Measurements from ENCODE around the gene PPM1J.
"Not testable (repeated sequence)": the region's sequence is repeated elsewhere in the genome, so short reads cannot be mapped to it uniquely, and the experiment has no call there.

The PPM1J gene

GRCh38 chr1:112715264-112716053 lies at the start of gene PPM1J:
Gene PPM1J, minus strand, starts transcription at chr1:112715332. Its CDS starts 31 bp downstream, at chr1:112715301.
- peak; percentile 91 to 93 for DNase-seq (ENCODE audit: low read depth in 2 of 2, low spot score in 1 of 2)

- no peak for DNase-seq (ENCODE audit: low read depth in 2 of 2, low spot score in 1 of 2)
Measured at GRCh38 chr1:112762541-112763500, 47.7 kb upstream of the PPM1J start.

- no peak for DNase-seq (ENCODE audit: low read depth in 2 of 2, low spot score in 1 of 2)
Measured at GRCh38 chr1:112761714-112762480, 46.8 kb upstream of the PPM1J start.

GRCh38 chr1:112759228-112759627 lies 44.1 kb upstream of the PPM1J start:
- DNase-seq (ENCODE audit: low read depth in 2 of 2, low spot score in 1 of 2): no peak

GRCh38 chr1:112754116-112754628 lies 39.0 kb upstream of the PPM1J start:
- DNase-seq (ENCODE audit: low read depth in 2 of 2, low spot score in 1 of 2): no peak

GRCh38 chr1:112748396-112748795 lies 33.3 kb upstream of the PPM1J start:
- no peak for DNase-seq (ENCODE audit: low read depth in 2 of 2, low spot score in 1 of 2)

GRCh38 chr1:112744009-112744578 lies 29.0 kb upstream of the PPM1J start:
- no peak for DNase-seq (ENCODE audit: low read depth in 2 of 2, low spot score in 1 of 2)

- DNase-seq (ENCODE audit: low read depth in 2 of 2, low spot score in 1 of 2): no peak
Measured at GRCh38 chr1:112743174-112744008, 28.3 kb upstream of the PPM1J start.

- no peak for DNase-seq (ENCODE audit: low read depth in 2 of 2, low spot score in 1 of 2)
Measured at GRCh38 chr1:112737573-112737972, 22.4 kb upstream of the PPM1J start.

- no peak for DNase-seq (ENCODE audit: low read depth in 2 of 2, low spot score in 1 of 2)
Measured at GRCh38 chr1:112735752-112736151, 20.6 kb upstream of the PPM1J start.

- DNase-seq (ENCODE audit: low read depth in 2 of 2, low spot score in 1 of 2): no peak
Measured at GRCh38 chr1:112731451-112731850, 16.3 kb upstream of the PPM1J start.

GRCh38 chr1:112729909-112730308 lies 14.8 kb upstream of the PPM1J start:
- DNase-seq (ENCODE audit: low read depth in 2 of 2, low spot score in 1 of 2): no peak

GRCh38 chr1:112729011-112729410 lies 13.9 kb upstream of the PPM1J start:
- DNase-seq (ENCODE audit: low read depth in 2 of 2, low spot score in 1 of 2): not testable (repeated sequence)

GRCh38 chr1:112728306-112728971 lies 13.3 kb upstream of the PPM1J start:
- not testable (repeated sequence) for DNase-seq (ENCODE audit: low read depth in 2 of 2, low spot score in 1 of 2)

- DNase-seq (ENCODE audit: low read depth in 2 of 2, low spot score in 1 of 2): no peak
Measured at GRCh38 chr1:112727716-112728115, 12.6 kb upstream of the PPM1J start.

- not testable (repeated sequence) for DNase-seq (ENCODE audit: low read depth in 2 of 2, low spot score in 1 of 2)
Measured at GRCh38 chr1:112724240-112724639, 9.1 kb upstream of the PPM1J start.

- no peak for DNase-seq (ENCODE audit: low read depth in 2 of 2, low spot score in 1 of 2)
Measured at GRCh38 chr1:112723511-112723839, 8.3 kb upstream of the PPM1J start.

GRCh38 chr1:112722601-112723510 lies 7.7 kb upstream of the PPM1J start:
- no peak for DNase-seq (ENCODE audit: low read depth in 2 of 2, low spot score in 1 of 2)
